ENCODE results near the gene MOB1B. TPM values are rescaled to one million over a fixed set of nuclear protein-coding genes. Genes with fewer than 3 reads are reported as not detected.

MOB1B gene
- total RNA-seq, 4 donors from 2014 or later = 10.0 to 42.1 (median 16.5) TPM

- Histone ChIP-seq H3K36me3 (no peaks in the 10 kb centered on the region), H3K9me3 (no peaks in the 10 kb centered on the region), H3K4me3 (peak overlapping the region; percentile 77 to 93), H3K4me1 (no peaks in the 10 kb centered on the region), H3K27ac (peak overlapping the region; percentile 82 to 88), H3K27me3 (no peaks in the 10 kb centered on the region)
- intact Hi-C loops (cut with DNase I; ENCODE audit: low total_unique reads) = no loop called here
- no peak for DNase-seq
- TF ChIP-seq POLR2A (IDR thresholded peaks at IDR 0.05) (no peak), CTCF (IDR thresholded peaks at IDR 0.05) (no peak)
These were observed 574 bp upstream of the MOB1B start for GRCh38 chr4:70901607-70901983.

- no peak for DNase-seq
- H3K27me3 ChIP-seq = no peaks in the 10 kb centered on the region
- no peaks in the 10 kb centered on the region for H3K9me3 ChIP-seq
- H3K4me3 ChIP-seq = peak overlapping the region; percentile 77 to 93
- TF ChIP-seq POLR2A (IDR thresholded peaks at IDR 0.05) (no peak), CTCF (IDR thresholded peaks at IDR 0.05) (peak in 1 of 4 experiments; percentile 0)
- peak overlapping the region; percentile 82 to 88 for H3K27ac ChIP-seq
- H3K36me3 ChIP-seq = no peaks in the 10 kb centered on the region
- H3K4me1 ChIP-seq = no peaks in the 10 kb centered on the region
- intact Hi-C loops (cut with DNase I; ENCODE audit: low total_unique reads) = no loop called here
These were observed 565 bp downstream of the MOB1B start for GRCh38 chr4:70902577-70903290.

DNA sequence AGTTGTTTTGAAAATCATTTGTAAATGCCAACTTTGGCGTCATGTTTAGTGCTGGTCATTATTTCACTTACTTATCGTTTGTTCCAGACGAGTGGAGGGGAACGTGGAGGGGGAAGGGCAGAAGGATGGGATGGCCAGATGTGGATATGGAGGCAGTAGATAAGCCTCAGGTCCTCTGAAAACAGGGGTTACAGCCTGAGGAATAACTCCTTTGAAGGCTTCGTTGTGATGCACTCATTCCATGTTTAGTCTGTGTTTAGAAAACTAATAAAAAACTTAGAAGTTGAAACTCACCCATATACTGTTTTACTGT is 1.1 kb downstream of the MOB1B start:
- peak overlapping the region; percentile 82 to 88 for H3K27ac ChIP-seq
- H3K9me3 ChIP-seq = no peaks in the 10 kb centered on the region
- no peak for TF ChIP-seq CTCF (IDR thresholded peaks at IDR 0.05)
- TF ChIP-seq POLR2A (IDR thresholded peaks at IDR 0.05) = no peak
- intact Hi-C loops (cut with DNase I; ENCODE audit: low total_unique reads) = no loop called here
- no peaks in the 10 kb centered on the region for H3K27me3 ChIP-seq
- H3K4me3 ChIP-seq = peak overlapping the region; percentile 77 to 93
- no peaks in the 10 kb centered on the region for H3K36me3 ChIP-seq
- no peaks in the 10 kb centered on the region for H3K4me1 ChIP-seq
- no peak for DNase-seq

GRCh38 chr4:70908993-70909556 is 6.9 kb downstream of the MOB1B start:
- Histone ChIP-seq H3K27ac (no peak overlapping the region), H3K4me3 (no peak overlapping the region), H3K4me1 (no peaks in the 10 kb centered on the region), H3K27me3 (no peaks in the 10 kb centered on the region), H3K9me3 (no peaks in the 10 kb centered on the region), H3K36me3 (no peaks in the 10 kb centered on the region)
- DNase-seq = no peak
- intact Hi-C loops (cut with DNase I; ENCODE audit: low total_unique reads) = no loop called here
- TF ChIP-seq CTCF (IDR thresholded peaks at IDR 0.05) (no peak), POLR2A (IDR thresholded peaks at IDR 0.05) (no peak)

- H3K27ac ChIP-seq = no peak overlapping the region
- TF ChIP-seq POLR2A (IDR thresholded peaks at IDR 0.05) (no peak), CTCF (IDR thresholded peaks at IDR 0.05) (no peak)
- intact Hi-C loops (cut with DNase I; ENCODE audit: low total_unique reads) = no loop called here
- DNase-seq = no peak
- H3K4me1 ChIP-seq = no peaks in the 10 kb centered on the region
- H3K9me3 ChIP-seq = no peaks in the 10 kb centered on the region
- H3K36me3 ChIP-seq = no peaks in the 10 kb centered on the region
- no peaks in the 10 kb centered on the region for H3K27me3 ChIP-seq
- no peak overlapping the region for H3K4me3 ChIP-seq
These were observed 11.8 kb downstream of the MOB1B start for GRCh38 chr4:70914000-70914399.
